GM19023 (cell line): ENCODE measurements around the gene LPP.

Experiments
- ATAC-seq: cut with Tn5 transposase; IDR thresholded peaks from one replicate; pipeline ENCODE4 v1.9.1; 2021; ENCODE audit warnings: mild to moderate bottlenecking, moderate library complexity; ENCODE audit not compliant: unreplicated experiment

Gene LPP

DNA sequence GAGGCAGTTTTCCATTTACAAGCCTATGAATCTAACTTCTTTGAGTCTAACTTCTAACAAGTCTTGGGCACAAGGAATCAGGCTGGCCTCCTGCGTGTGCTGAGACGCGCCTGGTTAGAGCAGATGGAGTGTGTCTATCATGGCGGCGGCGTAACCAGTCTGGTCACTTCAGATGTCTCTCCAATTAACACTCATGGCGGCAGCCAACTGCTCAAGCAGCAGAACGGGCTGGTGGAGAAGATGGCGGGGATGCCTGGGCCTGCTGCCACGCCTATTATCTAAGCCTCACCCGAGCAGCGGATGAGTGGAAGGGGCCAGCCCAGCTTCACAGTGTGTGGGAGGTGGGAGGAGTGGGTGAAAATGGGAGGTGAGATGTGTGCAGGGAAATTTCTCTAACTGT is 771.4 kb downstream of the LPP start:
- ATAC-seq = no peak

DNA sequence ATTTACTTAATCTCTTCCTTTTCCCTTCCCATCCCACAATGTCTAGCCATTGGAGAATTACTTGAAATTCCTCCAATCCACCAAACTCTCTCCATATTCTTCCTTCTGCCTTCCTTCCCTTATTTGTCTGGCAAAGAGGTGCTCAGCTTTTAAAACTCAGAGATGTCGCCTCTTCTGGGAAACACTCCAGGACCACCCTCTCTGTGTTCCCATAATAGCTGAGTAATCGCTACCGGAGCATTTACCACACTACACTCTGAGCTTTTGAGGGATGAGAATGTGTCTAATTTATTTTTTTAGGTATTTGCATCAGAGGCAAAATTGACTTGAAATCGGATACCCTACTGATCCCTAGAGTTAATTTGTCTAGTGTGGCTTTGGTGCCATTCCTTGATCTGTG is 772.2 kb downstream of the LPP start:
- no peak for ATAC-seq

DNA sequence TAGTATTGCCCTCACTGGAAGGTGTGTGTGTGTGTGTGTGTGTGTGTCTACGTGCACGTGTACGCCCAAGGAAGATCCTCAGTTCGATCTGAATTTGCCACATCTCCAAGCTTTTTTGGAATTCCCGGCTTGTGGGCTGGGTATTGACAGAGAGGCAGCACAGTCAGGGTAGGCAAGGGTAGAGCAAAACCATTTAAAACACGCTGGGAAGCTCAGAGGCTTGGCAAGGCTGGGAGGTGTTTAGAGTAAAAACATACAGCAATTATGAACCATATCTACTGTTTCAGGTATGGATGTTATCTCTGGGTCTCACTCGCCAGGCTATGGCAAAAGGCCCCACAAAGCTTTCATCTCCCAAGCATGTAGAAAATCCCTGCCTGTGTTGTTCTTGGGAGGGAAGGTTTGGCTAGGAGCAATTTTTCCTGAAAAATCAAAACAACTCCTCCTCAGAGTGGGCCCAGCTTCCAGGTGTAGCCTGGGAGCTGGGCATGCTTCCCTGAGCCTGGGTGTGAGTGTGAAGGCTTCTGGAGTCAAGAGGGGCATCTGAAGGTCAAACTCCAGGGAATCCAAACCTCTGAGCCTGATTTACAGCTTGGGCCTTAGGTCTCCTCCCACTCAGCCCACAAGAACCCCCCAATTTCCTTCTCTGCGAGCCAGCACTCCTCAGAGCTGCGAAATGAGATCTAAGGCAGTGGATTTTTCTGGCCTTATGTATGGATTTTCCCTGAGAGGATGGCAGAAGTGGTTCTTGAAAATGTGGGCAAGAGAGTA is 773.0 kb downstream of the LPP start:
- ATAC-seq = no peak

DNA sequence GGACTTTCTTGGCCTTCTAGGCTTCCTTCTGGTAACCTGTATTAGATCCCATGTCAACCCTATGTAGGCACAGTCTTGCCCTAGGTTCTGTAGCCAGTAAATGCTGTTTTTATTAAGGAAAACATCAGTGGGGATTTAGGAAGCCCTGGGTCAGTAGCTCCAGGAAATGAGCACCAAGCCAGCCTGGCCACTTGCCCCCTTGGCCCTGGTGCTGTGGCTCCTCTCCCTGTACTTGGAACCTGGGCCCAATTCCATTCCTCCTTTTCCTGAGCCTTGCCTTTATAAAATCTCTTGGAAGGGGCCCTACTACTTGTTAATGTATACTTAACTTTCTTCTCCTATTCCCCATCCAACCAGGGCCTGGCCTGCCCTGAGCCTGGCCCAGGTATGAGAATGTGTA is 774.0 kb downstream of the LPP start:
- no peak for ATAC-seq

DNA sequence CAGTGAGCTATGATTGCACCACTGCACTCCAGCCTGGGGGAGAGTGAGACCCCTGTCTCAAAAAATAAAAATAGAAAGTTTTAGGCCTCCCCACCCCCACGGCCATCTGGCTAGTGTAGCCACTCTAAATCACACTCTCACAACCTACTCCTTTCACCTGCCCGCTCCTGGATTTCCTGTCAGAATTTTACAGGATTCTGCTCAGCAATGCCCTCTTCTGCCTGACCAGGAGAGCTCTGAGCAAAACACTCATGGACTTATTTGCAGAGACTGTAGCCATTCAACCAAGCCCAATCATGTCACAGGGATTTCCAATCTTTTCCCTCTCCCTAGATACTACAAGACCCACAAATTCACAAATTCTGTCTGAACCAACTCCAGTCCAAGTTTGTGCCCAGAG is 775.2 kb downstream of the LPP start:
- ATAC-seq = no peak

DNA sequence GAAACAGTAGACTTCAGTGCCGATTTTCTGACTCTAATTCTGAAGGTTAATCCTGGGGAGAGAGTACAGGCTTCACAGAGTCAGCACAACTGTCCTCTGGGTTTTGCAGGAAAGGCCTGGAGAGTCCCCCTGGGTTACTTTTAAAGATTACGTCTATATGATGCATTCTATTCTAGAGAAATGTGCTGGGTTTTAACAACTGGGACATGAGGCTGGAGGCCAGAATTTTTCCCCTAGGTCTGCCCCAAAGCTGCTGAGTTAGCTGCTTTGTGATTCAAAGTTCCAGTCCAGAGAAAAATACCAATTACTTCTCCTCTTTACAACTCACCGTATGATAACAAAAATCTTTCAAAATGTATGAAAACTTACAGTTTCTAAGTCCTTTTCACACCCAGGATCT is 777.1 kb downstream of the LPP start:
- ATAC-seq = no peak

DNA sequence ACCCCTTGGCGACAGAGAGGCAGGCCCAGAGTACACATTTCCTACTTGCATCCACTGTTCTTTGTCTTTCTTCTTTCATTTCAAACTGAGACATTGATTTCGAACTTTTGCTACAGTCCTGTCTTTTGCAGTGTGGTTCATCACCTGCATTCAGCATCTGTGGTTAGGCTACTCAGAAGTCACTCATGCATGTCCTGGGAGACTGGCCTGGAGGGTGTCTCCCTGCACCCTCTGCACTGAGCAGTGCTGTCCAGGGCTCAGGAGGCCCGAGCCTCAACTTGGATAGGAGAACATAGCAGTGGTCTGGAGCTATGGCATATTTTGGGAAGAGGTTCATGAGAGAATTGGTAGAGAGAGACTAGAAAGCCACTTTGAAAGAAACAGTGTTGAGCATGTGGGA is 777.6 kb downstream of the LPP start:
- ATAC-seq = no peak

DNA sequence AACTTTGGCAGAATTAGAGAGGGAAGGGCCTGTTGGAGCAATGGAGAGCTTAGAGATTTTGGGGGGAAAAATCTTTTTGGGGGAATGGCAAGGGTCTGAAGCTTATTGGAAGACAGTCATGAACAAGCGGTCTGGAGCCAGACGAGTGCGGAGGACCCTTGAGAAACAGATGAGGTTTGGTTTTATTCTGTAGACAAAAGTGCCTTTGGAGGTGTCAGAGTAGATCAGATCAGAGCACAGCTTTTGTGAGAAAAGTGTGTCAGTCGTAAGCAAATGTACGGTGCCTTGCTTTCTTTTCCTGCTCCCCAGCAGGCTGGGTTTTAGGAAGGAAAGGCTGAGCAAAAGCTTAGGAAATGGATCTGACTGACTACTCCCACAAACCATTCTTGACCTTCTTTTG is 781.0 kb downstream of the LPP start:
- ATAC-seq = no peak

DNA sequence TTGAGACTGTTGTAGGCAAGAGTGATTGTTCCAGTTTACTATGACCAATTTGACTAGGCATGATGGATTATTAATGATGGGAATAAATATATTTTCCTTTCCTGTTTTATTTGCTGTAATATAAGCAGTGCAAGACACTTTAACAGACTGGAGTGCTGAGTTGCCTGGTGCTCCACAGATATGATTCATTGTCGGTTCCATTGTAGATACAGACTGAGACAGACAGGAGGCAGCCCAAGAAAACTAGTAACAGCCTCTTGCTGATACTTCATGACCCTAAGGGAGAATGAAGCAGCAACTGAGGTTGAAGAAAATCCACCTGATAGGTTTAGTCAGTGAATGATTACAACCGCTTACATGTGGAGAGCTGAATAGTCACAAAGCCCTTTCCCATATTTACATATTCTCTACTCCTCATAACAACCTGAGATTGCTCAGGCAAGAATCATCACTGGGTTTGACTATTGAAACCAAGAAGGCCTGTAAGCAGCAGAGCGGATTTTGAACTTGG is 782.7 kb downstream of the LPP start:
- no peak for ATAC-seq

DNA sequence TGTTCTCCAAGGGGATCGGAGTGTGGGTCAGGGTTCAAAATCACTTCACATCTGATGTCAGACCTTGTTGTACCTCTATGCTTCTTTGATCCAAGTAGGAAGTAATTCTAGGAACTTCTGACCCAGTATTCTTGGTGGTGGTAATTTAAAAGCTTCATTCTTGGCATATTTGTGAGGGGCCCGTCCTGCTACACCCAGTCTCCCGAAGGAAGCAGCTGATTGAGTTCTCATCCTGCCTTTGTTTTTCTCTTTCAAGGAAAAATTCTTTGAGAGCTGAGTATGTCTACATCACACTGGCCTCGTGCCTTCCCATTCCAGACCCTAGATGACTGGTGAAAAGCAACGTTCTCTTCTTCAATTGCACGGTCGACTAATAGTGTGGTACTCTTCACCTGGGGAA is 783.4 kb downstream of the LPP start:
- ATAC-seq = no peak

DNA sequence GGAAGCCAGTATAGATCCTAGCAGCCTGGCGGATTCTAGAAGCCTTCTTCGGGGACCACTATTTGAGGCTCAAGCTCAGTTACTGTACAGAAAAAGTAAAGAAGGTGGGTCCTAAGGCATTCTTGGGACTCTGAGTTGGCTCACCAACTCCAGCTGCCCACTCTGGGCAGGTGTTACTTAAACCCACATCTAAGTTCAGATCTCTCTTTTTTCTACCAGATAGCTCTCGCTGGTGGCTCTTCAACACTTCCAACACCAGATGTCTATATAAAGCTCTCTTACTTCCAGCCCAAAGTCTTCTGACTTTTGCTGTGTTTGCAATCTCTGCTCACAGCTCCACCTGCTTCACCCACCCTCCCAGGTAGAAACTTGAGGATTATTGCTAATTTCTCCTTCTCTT is 785.0 kb downstream of the LPP start:
- no peak for ATAC-seq

DNA sequence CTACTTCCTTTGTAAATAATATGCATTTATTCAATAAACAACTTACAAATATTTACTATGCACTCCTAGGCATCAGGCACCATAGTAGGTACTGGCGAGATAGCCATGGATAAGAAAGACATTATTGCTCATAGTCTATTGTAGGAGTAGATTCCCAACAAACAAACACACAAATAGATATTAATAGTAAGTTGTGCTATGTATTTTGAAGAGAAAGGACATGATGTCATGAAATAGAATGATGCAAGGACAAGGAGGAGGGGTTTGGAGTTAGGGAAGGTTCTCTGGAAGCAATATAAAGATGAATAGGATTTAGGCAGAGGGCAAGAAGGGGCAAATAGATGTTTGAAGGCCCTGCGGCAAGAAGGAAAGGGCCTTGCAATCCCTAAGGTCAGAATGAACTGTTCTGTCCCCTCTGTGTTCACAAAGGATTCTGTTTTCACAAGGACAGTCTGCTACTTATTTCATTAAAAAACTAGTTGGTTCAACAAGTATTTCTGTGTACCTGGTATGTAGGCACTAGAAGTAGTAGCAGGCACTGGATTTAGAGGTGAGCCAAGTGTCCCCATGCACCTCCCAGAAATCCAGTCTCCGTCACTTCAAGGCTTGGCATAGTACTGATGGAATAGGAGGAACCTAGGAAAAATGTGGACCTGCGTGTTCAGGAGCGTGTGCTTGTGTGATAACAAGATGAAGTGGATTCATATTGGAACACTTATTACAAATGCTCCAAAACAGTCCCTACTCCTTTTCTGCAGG is 786.0 kb downstream of the LPP start:
- no peak for ATAC-seq
